ENCODE measurements around the gene SLC25A45.

SLC25A45 gene

DNA sequence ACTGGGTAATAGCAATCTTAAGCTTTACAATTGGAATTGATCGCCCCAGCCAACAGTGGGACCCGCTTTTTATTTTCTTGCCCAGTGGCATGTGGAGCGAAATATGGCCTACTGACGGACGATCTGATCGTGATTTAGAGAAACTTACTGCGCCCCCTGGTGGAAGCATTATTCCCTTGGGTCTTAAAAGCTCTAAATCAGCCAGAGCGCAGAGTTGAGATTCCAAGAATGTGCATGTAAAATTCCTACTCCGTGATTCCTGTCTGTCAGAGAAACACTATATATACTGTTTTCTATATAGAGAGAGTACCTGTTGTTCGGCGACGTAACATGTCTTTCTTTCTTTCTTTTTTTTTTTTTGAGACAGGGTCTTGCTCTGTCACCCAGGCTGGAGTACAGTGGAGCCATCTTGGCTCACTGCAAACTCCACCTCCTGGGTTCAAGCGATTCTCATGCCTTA is 52.5 kb downstream of the SLC25A45 start:
- Mint-ChIP-seq H3K9me3 (no peaks in the 10 kb centered on the region), H3K36me3 (peaks cover 1 to 4% of the 10 kb centered on the region in 2 donors), H3K4me1 (peaks cover 10 to 21% of the 10 kb centered on the region in 2 donors), H3K4me3 (peak overlapping the region; percentile 31 to 77), H3K27ac (peak overlapping the region; percentile 87), H3K27me3 (no peaks in the 10 kb centered on the region)
- peak; percentile 45 to 51 for ATAC-seq (replicated peaks)
- DNase-seq, result peak; percentile 69

DNA sequence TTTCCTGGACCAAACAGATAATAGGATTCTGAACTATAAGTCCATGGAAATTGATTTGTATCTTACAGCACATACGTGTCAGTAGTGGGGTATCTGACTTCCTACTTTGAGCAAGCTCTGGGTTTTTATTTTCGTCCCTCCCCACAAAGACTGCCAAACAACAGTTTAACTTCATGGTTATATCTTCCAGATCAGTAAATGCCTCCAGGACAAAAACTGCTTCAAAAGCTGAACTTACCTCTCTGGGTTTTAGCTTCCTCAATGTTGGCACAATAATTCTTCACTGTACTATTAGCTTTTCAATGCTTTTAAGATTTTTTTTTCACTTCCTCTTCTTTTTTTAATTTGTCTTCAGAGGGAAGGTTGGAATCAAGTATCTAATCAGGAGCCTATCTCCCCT is 53.0 kb downstream of the SLC25A45 start:
- Mint-ChIP-seq H3K27ac (peak overlapping the region; percentile 87), H3K9me3 (no peaks in the 10 kb centered on the region), H3K27me3 (no peaks in the 10 kb centered on the region), H3K4me3 (peak overlapping the region; percentile 31 to 77), H3K4me1 (peaks cover 5 to 16% of the 10 kb centered on the region in 2 donors), H3K36me3 (peaks cover 1 to 4% of the 10 kb centered on the region in 2 donors)
- DNase-seq (no peak), ATAC-seq (replicated peaks) (no peak)

GRCh38 chr11:65327021-65327420 is 55.4 kb downstream of the SLC25A45 start:
- ATAC-seq (replicated peaks) (no peak), DNase-seq (no peak)
- no peak overlapping the region for H3K27ac Mint-ChIP-seq
- H3K9me3 Mint-ChIP-seq, result no peaks in the 10 kb centered on the region
- no peak overlapping the region for H3K4me3 Mint-ChIP-seq
- peaks cover 5 to 13% of the 10 kb centered on the region in 2 donors for H3K4me1 Mint-ChIP-seq
- H3K27me3 Mint-ChIP-seq, result no peaks in the 10 kb centered on the region
- peaks cover 4 to 6% of the 10 kb centered on the region in 2 donors for H3K36me3 Mint-ChIP-seq

GRCh38 chr11:65325435-65325834 is 57.0 kb downstream of the SLC25A45 start:
- Mint-ChIP-seq H3K36me3 (peaks cover 15 to 16% of the 10 kb centered on the region in 2 donors), H3K27me3 (no peaks in the 10 kb centered on the region), H3K4me1 (peaks cover 5 to 12% of the 10 kb centered on the region in 2 donors), H3K4me3 (no peak overlapping the region), H3K9me3 (no peaks in the 10 kb centered on the region), H3K27ac (no peak overlapping the region)
- DNase-seq (no peak), ATAC-seq (replicated peaks) (no peak)

All from stimulated activated naive B cell treated with anti-CD40 and anti-IgM and Interleukin-4, amounts not matched to agents 10 μg/mL and 1 μg/mL and 100 μg/mL, for 72 hours (primary cell).